ENCODE measurements around the gene SALL4.
"Not testable (repeated sequence)": the region's sequence is repeated elsewhere in the genome, so short reads cannot be mapped to it uniquely, and the experiment has no call there.

SALL4 gene

GRCh38 chr20:51802170-51802751 is at the start of gene SALL4:
TSS of gene SALL4 (minus strand) at chr20:51802521. CDS start at chr20:51802408, 113 bp downstream.
- DNase-seq, result no peak

DNA sequence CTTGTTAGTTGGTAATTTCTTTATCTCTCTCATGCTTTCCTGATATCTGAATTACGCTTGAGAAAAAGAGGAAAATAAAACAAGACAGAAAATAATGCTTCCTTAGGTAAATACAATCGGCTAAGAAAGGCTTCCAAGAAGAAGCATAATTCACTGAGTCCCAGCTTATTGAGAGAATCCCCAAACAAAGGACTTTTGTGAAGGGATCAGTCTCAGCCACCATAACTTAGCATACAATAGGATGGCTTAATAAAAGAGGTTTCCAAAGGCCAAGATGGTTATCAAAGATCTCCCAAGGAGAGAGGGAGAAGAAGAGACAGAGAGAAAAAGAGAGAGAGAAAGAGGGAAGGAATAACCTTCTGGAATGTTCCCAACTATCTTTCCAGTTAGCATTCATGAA is 46.0 kb upstream of the SALL4 start:
- DNase-seq, result no peak

GRCh38 chr20:51840865-51841264 is 38.5 kb upstream of the SALL4 start:
- DNase-seq, result no peak

DNA sequence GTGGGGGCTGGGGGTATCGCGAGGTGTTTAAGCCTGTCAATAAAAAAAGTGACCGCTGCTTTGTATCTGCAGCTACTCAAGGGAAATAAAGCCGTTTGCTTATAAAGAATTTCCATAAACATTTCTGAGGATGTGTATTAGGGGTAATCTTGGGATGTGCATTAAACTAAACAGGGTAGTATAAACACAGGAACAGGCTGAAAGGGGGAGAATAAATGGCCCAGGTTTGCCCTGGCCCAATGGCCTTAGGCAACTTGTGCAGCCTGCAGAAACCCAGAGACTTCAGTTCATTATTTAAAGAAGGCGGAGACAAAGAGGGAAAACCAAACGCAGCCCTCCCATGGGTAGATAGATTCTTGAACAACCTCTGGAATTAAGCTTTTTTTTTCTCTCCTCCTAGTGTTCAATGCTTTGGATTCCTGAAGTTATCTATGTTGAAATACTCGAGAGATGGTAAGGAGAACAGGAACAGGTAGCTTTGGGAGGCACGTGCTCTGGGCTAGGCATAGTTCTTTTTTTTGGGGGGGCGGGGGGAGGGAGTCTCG is 35.6 kb upstream of the SALL4 start:
- no peak for DNase-seq

- DNase-seq, result no peak
These were observed 35.1 kb upstream of the SALL4 start for GRCh38 chr20:51837436-51837835.

- DNase-seq, result no peak
These were observed 31.0 kb upstream of the SALL4 start for GRCh38 chr20:51833326-51833725.

- DNase-seq, result no peak
These were observed 30.0 kb upstream of the SALL4 start for GRCh38 chr20:51832276-51832675.

DNA sequence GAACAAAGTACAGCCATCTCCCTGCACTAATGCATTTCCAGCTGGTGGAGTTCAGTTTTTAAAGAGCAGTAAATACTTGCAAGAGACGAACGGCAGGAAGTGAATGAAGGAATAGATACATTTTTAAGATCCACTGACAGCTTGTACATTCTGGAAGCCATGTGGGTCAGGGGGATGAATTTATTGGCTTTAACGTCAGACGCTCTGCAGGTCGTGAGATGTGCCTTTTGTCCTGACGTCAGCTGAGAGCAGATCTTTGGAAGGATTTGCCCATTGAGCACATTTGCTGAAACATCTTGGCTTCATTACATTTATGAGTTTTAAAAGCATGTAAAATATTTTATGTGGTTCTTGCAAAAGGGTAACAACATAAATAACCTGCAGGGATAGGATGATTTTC is 29.5 kb upstream of the SALL4 start:
- no peak for DNase-seq

DNA sequence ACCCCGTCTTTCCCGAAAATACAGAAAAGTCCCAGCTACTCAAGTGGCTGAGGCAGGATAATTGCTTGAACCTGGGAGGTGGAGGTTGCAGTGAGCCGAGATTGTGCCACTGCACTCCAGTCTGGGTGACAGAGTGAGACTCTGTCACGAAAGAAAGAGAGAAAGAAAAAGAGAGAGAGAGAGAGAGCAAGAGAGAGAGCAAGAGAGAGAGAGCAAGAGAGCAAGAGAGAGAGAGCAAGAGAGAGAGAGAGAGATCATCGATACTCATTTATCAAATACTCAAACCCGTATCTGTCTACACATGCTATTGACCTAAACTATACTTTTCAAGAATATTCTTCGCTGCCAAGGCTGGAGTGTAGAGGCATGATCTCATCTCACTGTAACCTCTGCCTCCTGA is 28.2 kb upstream of the SALL4 start:
- DNase-seq, result no peak

GRCh38 chr20:51828762-51829161 is 26.4 kb upstream of the SALL4 start:
- DNase-seq, result no peak

DNA sequence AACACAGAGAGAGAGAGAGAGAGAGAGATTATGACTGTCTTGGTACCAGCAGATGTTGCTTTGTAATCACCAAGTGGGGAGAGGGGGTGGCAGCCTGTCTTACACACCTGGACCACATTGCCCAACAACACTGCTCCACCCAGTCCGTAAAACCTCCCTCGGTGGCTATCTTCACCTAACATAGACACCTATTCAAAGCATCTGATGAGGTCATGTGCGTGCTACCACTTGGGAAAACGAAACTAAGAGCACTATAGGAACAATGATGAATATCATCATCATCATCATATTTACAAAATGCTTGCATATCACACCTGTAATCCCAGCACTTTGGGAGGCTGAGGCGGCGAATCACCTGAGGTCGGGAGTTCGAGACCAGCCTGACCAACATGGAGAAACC is 24.1 kb upstream of the SALL4 start:
- no peak for DNase-seq

DNA sequence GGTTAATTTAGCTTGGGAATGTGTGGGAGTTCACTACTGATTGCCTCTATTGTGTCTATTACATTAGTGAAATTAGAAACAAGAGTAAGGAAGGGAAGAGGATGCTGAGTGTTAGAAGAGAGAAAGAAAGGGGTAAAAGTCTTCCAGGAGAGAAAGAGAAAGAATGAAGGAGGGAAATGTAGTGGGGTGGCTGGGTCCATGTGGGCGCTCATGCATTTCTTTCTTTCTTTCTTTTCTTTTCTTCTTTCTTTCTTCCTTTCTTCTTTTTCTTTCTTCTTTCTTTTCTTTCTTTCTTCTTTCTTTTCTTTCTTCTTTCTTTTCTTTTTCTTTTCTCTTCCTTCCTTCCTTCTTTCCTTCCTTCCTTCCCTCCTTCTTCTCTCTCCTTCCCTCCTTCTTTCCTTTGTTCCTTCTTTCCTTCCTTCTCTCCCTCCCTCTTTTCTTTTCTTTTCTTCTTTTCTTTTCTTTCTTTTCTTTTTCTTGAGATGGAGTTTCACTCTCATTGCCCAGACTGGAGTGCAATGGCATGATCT is 16.2 kb upstream of the SALL4 start:
- no peak for DNase-seq

DNA sequence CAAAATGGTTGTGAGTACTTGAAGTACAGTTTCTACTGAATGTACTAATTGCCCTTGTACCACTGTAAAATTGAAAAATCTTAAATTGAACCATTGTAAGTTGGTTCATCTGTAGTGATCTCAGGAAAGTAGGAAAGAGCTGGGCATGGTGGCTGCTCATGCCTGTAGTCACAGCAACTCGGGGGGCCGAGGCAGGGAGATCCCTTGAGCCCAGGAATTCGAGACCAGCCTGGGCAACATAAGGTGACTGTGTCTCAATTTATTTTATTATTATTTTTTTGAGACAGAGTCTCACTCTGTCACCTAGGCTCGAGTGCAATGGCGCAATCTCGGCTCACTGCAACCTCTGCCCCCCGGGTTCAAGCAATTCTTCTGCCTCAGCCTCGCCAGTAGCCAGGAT is 14.5 kb upstream of the SALL4 start:
- not testable (repeated sequence) for DNase-seq

DNA sequence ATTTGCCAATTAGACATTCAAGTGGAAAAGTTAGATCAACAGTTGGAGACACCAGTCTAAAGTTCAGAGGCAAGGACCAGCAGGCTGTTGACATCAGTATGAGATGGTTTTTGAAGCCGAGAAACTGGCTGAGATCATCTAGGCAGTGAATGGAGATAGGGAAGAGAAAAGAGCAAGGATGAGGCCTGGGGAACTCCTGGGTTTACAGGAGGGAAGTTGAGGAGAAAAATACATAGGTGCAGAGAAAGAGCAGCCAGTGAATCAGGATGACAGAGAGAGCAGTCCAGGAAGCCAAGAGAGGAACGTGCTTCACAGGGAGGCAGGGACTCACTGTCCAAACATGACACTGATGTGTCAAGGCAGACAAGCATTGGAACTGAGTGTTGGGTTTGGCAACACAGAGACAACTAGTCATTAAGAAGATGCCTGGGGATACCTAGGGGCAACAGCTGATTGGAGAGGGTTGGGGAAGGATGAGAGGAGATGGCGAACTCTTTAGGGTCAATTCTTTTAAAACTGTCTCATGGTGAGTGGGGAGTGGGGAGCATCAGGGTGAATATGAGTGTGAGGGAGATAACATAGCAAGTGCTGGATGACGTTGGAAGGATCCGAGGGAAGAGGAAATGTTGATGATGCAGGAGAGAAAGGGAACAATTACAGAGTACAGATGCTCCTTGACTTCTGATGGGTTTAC is 13.2 kb upstream of the SALL4 start:
- no peak for DNase-seq

DNA sequence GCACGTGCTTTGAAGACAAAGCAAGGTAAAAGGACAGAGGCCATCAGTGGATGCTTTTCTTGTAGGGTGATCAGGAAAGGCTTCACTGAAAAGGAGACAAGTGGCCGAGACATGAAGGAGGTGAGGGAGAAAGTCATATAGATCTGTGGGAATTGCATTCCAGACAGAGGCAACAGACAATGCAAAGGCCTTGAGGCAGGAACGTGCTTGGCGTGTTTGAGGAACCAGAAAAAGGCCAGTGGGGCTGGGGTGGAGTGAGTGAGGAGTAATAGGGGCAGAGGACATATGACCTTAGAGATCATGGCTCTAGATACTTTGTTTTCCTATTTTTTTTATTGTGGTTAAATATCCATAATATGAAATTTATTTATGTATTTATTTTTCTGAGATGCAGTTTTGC is 10.5 kb upstream of the SALL4 start:
- no peak for DNase-seq

DNA sequence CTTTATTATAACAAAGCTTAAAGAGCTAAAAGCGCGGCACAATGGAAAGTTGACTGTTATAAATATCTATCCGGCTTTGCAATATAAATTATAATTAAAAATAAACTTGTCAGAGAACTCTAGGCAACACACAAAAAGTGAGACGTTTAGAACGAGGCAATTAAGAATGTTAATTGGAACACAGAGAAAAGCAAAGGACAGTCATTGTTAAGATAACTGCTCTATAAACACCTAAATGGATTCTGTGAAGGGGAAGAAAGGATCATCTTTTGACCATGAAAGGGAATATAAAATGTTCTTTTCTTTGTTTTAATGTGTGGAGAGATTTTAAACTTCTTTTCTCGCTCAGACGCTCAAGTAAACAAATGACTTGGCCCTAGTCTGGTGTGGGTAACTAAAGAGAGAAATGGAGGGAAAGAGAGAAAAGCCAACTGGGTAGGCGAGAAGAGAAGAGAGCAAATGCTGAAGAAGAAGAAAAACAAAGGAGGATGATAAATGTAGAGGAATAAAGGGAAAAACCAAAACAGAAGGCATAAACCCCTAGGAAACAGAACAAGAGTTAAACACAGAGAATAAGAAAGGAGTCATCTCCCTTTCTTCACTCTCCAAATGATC is 9.3 kb upstream of the SALL4 start:
- DNase-seq, result no peak

GRCh38 chr20:51811042-51811355 is 8.7 kb upstream of the SALL4 start:
- no peak for DNase-seq

DNA sequence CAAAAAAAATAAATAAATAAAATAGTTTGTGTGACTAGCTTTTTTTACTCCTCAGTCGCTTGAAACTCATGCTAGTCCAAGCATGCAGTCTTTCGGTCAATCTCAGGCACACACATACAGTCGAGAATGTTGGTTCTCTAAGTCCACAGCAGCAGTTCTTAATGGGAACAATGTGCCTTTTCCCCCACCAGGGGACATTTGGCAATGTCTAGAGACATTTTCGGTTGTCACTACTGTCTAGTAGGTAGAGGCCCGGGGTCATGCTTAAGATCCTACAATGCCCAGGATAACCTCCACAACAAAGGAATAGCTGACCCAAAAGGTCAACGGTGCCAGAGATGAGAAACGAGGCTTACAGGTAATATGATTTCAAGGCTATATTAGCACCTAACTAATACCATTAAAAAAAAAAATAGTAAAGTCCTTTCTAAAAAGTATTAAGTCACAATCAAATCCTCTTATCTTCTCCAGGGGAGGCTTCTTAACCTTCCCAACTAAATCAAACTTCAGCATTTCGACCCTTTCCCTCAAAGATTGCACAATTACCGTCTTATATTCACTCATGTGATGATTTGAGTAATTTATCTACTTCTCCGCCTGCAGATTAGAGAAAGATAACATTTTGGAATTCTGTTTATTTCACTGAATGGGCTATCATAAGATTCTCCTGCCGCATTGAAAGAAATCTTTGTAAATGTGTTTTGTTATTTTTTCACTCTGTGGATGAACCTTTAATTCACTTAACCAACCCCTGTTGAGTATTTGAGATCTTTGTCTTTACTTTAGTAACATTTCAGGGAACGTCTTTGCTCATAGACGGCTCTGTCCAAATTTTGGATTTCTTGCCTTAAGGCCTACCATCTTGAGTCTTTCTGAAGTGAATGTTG is 8.1 kb upstream of the SALL4 start:
- DNase-seq, result no peak

DNA sequence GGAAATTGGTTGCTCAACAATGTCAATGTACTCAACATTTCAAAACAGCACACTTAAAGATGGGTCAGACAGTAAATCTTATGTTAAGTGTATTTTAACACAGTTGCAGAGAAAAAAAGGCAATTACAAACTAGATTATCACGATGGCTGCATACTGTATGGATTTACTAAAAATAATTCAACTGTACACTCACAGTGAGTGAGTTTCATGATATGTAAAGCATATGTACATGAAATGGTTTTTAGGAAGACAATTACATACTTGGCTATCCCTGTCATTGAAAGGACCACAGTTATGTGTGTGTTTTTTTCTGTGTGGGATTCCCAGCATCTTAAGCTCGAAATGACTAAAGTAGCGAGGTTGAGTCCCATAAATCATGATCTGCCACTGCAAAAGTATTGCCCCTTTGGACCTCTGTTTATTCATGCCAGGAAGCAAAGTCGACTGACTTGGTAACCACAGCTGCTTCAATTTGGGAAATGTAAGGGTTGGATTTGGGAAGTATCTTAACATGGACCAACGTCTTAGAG is 5.5 kb upstream of the SALL4 start:
- no peak for DNase-seq

GRCh38 chr20:51804754-51805153 is 2.4 kb upstream of the SALL4 start:
- no peak for DNase-seq

DNA sequence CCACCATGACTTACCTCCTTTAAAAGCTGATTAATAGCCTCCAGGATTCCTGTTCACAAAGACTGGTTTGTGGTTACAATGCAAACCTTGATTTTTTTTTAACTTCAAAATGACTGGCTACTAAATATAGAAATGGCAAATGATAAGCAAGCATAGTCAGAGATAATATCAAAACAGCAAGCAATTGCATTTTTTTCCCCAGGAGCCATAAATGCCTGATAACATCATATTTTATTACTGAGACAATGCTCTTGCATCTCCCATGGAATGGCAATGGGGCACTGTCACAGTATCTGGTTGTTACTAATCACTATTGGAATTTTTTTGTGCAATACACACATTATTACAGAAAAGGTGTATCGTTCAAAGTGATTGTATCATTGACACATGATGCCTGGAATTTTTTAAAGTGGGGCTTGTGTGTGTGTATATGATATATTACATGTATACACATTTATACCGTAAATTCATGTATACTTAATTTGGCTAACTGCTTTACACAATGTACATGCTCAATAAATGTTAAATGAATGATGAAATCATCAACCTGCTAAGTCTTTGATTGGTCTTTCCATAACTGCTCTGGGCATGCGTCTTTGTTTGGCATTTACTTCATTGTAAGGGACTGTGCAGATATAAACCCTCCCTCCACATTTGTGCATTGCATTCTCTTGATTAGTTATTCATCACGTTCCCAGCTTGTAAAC is 980 bp upstream of the SALL4 start:
- DNase-seq, result no peak

DNA sequence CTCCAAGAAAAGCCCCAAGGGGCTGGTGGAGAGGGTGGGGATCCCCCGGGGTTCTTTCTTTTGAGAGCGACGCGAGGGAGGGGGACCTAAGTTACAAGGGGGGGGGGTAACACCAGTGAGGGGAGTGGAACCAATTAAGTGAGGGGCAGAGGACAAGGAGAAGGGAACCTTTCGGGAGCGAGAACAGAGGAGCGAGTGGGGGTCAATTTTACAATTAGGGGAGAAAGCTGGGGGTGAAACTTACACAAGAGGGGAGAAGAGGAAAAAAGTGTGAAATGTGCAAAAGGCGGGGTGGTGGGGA is 548 bp downstream of the SALL4 start:
- no peak for DNase-seq

Measured in stimulated activated CD4-positive, alpha-beta T cell treated with anti-CD3 and anti-CD28 coated beads, Interleukin-12 subunit alpha, Interleukin-12 subunit beta, amount 100 ng/mL, for 4 hours (primary cell).